OCI-LY1 (cell line): ENCODE measurements around the gene CHRNG.

Experiments used
- H2AFZ ChIP-seq: fragments of 200-600 bp; sonication (generic), shearing (Covaris generic); 2 replicates; pipeline ENCODE4 v1.6.0; 2014; ENCODE audit warnings: antibody characterized with exemption, mild to moderate bottlenecking, low read length
- H3F3A ChIP-seq: fragments of 200-600 bp; sonication (generic), shearing (Covaris generic); 2 replicates; pipeline ENCODE4 v1.6.0; 2014; ENCODE audit warnings: mild to moderate bottlenecking, antibody characterized with exemption, low read length, moderate library complexity; ENCODE audit not compliant: insufficient read depth
- H3K27ac ChIP-seq: fragments of 200-600 bp; sonication (generic); 2 replicates; pipeline ENCODE4 v1.5.1; 2014; ENCODE audit warnings: low read length, mixed run types, mild to moderate bottlenecking, low read depth; ENCODE audit not compliant: poor library complexity, severe bottlenecking
- H3K27me3 ChIP-seq: fragments of 200-600 bp; sonication (generic); 2 replicates; pipeline ENCODE4 v1.6.0; 2014; ENCODE audit warnings: antibody characterized with exemption, mild to moderate bottlenecking, low read length, moderate library complexity; ENCODE audit not compliant: insufficient read depth
- H3K36me3 ChIP-seq: fragments of 200-600 bp; sonication (generic); 2 replicates; pipeline ENCODE4 v1.6.1; 2014; ENCODE audit warnings: mild to moderate bottlenecking, antibody characterized with exemption, low read length, moderate library complexity, mixed read lengths; ENCODE audit not compliant: insufficient read depth
- H3K4me1 ChIP-seq: fragments of 200-600 bp; sonication (generic); 2 replicates; pipeline ENCODE4 v1.5.1; 2014; ENCODE audit warnings: mild to moderate bottlenecking, low read length, moderate library complexity; ENCODE audit not compliant: insufficient read depth, severe bottlenecking
- H3K4me2 ChIP-seq: fragments of 200-600 bp; sonication (generic), shearing (Covaris generic); 2 replicates; pipeline ENCODE4 v1.6.1; 2014; ENCODE audit warnings: low read length
- H3K4me3 ChIP-seq: fragments of 200-600 bp; sonication (generic); 2 replicates; pipeline ENCODE4 v1.5.1; 2014; ENCODE audit warnings: low read length, low read depth, mild to moderate bottlenecking, mixed read lengths; ENCODE audit not compliant: poor library complexity, severe bottlenecking
- H3K79me2 ChIP-seq: fragments of 200-600 bp; shearing (Covaris generic); 2 replicates; pipeline ENCODE4 v1.6.1; 2016; ENCODE audit warnings: mixed run types, low read length, mixed read lengths; ENCODE audit not compliant: insufficient read depth
- H3K9ac ChIP-seq: fragments of 200-600 bp; sonication (generic), shearing (Covaris generic); 2 replicates; pipeline ENCODE4 v1.6.1; 2014; ENCODE audit warnings: mild to moderate bottlenecking, low read length, mixed read lengths
- H3K9me2 ChIP-seq: fragments of 200-600 bp; sonication (generic), shearing (Covaris generic); 2 replicates; pipeline ENCODE4 v1.6.1; 2014; ENCODE audit warnings: low read depth, mild to moderate bottlenecking, low read length, mixed read lengths
- H3K9me3 ChIP-seq: fragments of 200-600 bp; shearing (Covaris generic); 2 replicates; pipeline ENCODE4 v1.6.1; 2014; ENCODE audit warnings: low read length, mixed read lengths
- H4K20me1 ChIP-seq: fragments of 200-600 bp; sonication (generic), shearing (Covaris generic); 2 replicates; pipeline ENCODE4 v1.6.0; 2016; ENCODE audit warnings: mild to moderate bottlenecking, low read length; ENCODE audit not compliant: insufficient read depth
- CTCF ChIP-seq: fragments of 200-600 bp; sonication (generic), shearing (Covaris generic); IDR thresholded peaks from 2 replicates; pipeline ENCODE4 v1.5.1; 2017; ENCODE audit warnings: mild to moderate bottlenecking, antibody characterized with exemption, low read length, moderate library complexity, mixed read lengths
- EZH2 ChIP-seq: fragments of 200-600 bp; sonication (generic), shearing (Covaris generic); IDR thresholded peaks from 2 replicates; pipeline ENCODE4 v1.8.0; 2017; ENCODE audit warnings: borderline replicate concordance, mixed run types, mild to moderate bottlenecking, antibody characterized with exemption, low read length, moderate library complexity, mixed read lengths

CHRNG gene

GRCh38 chr2:232577841-232578240 lies 38.3 kb downstream of the CHRNG start:
- Histone ChIP-seq H3K9me3 (no peaks in the 10 kb centered on the region), H3K27ac (no peak overlapping the region), H3K9ac (no peak overlapping the region), H3K4me2 (no peak overlapping the region), H3K79me2 (no peaks in the 10 kb centered on the region), H2AFZ (no peak overlapping the region), H3K36me3 (peaks cover 19% of the 10 kb centered on the region; the same call in 1 of the 2 replicates), H3K4me1 (peaks cover 5% of the 10 kb centered on the region), H4K20me1 (no peaks in the 10 kb centered on the region), H3K4me3 (no peak overlapping the region), H3F3A (no peaks in the 10 kb centered on the region), H3K9me2 (no peaks in the 10 kb centered on the region), H3K27me3 (no peaks in the 10 kb centered on the region)
- no peak for TF ChIP-seq EZH2
- no peak for TF ChIP-seq CTCF

- H3K9ac ChIP-seq, result no peak overlapping the region
- H3K4me1 ChIP-seq, result peaks cover 5% of the 10 kb centered on the region
- H3K9me3 ChIP-seq, result no peaks in the 10 kb centered on the region
- TF ChIP-seq EZH2, result no peak
- no peak for TF ChIP-seq CTCF
- no peaks in the 10 kb centered on the region for H3K79me2 ChIP-seq
- H2AFZ ChIP-seq, result no peak overlapping the region
- no peak overlapping the region for H3K27ac ChIP-seq
- no peaks in the 10 kb centered on the region for H4K20me1 ChIP-seq
- no peaks in the 10 kb centered on the region for H3K27me3 ChIP-seq
- no peak overlapping the region for H3K4me2 ChIP-seq
- H3F3A ChIP-seq, result no peaks in the 10 kb centered on the region
- no peak overlapping the region for H3K4me3 ChIP-seq
- no peaks in the 10 kb centered on the region for H3K9me2 ChIP-seq
- peaks cover 17% of the 10 kb centered on the region; the same call in 1 of the 2 replicates for H3K36me3 ChIP-seq
Measured at GRCh38 chr2:232578626-232579025, 39.1 kb downstream of the CHRNG start.

GRCh38 chr2:232580648-232580981 lies 41.1 kb downstream of the CHRNG start:
- Histone ChIP-seq H3K36me3 (peaks cover 7% of the 10 kb centered on the region), H3K4me2 (no peak overlapping the region), H3K9me2 (no peaks in the 10 kb centered on the region), H3K4me3 (no peak overlapping the region), H2AFZ (no peak overlapping the region), H3K4me1 (peaks cover 5% of the 10 kb centered on the region), H3K79me2 (no peaks in the 10 kb centered on the region), H3K9me3 (no peaks in the 10 kb centered on the region), H3K9ac (no peak overlapping the region), H3K27ac (no peak overlapping the region), H3K27me3 (no peaks in the 10 kb centered on the region), H4K20me1 (no peaks in the 10 kb centered on the region), H3F3A (no peaks in the 10 kb centered on the region)
- TF ChIP-seq EZH2, result no peak
- no peak for TF ChIP-seq CTCF
